ENCODE measurements around the gene SLC6A20. TPM values are rescaled to one million over a fixed set of nuclear protein-coding genes. Genes with fewer than 3 reads are reported as not detected.

Gene SLC6A20, protein sequence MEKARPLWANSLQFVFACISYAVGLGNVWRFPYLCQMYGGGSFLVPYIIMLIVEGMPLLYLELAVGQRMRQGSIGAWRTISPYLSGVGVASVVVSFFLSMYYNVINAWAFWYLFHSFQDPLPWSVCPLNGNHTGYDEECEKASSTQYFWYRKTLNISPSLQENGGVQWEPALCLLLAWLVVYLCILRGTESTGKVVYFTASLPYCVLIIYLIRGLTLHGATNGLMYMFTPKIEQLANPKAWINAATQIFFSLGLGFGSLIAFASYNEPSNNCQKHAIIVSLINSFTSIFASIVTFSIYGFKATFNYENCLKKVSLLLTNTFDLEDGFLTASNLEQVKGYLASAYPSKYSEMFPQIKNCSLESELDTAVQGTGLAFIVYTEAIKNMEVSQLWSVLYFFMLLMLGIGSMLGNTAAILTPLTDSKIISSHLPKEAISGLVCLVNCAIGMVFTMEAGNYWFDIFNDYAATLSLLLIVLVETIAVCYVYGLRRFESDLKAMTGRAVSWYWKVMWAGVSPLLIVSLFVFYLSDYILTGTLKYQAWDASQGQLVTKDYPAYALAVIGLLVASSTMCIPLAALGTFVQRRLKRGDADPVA
- not detected for total RNA-seq

DNA sequence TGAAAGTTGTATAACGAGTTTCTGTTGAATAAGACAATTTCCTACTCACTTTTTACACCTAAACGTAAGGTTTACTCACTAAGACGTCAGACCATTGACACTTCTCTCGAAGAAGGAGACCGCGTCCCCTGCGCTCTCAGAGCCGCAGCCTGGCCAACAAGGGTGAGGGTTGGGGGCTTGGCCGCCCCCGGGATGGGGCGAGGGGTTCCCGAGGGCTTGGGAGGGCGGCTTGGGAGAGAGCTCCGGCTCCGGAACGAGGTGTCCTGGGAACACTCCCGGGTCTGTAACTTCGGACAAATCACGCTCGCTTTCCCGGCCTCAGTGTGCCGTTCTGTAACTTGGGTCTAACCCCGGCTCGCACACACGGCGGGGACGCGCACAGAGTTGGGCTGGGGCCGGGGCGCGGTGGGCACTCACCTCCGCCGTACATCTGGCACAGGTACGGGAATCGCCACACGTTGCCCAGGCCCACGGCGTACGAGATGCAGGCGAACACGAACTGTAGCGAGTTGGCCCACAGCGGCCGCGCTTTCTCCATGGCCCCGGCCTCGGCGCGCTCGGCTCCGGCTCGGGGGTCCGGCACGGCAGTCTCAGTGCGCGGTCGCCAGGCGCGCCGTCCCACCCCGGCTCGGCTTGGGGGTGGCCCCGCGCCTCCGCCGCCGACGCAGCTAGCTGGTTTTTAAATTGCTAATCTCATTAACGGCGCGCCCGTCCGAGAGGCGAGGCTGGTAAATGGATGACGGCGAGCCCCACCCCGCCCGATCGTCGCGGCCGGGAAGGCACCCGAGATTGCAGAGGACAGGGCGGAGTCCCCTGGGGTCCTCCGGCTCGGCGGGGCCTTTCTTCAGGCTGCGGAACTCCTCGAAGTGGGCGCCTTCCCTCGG is at the start of gene SLC6A20:
Gene SLC6A20 (minus strand): TSS at position 655 of the 884 bp plus-strand sequence. CDS start 117 bp downstream, at position 538.
- DNase-seq (ENCODE audit: low spot score): no peak
- peaks cover 0 to 9% of the 10 kb centered on the region in 2 donors for H3K27me3 ChIP-seq

DNA sequence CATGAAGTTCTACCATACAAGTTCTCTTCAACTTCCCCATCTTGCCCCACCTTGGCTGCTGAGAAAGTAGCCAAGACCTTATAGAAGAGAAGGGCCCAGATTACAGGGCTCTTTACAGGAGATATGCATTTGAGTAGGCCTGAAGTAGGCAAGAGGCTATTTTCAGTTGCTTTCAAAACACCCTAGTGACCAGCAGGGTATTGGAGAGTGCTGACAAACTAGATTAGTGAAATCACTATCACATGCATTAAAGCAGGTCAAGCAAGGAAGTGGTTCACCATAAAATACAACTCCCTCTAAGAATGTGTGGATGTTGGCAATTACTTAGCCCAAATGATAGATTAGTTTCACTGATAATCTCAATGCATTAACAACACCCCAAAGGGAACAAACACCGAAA is 48.3 kb upstream of the SLC6A20 start:
- no peaks in the 10 kb centered on the region for H3K27me3 ChIP-seq
- no peaks in the 10 kb centered on the region for H3K9me3 ChIP-seq
- no peak overlapping the region for H3K4me3 ChIP-seq
- H3K27ac ChIP-seq: no peak overlapping the region
- no peak for DNase-seq (ENCODE audit: low spot score)
- H3K4me1 ChIP-seq: peaks cover 0 to 7% of the 10 kb centered on the region in 2 donors
- TF ChIP-seq, protein P1, sequence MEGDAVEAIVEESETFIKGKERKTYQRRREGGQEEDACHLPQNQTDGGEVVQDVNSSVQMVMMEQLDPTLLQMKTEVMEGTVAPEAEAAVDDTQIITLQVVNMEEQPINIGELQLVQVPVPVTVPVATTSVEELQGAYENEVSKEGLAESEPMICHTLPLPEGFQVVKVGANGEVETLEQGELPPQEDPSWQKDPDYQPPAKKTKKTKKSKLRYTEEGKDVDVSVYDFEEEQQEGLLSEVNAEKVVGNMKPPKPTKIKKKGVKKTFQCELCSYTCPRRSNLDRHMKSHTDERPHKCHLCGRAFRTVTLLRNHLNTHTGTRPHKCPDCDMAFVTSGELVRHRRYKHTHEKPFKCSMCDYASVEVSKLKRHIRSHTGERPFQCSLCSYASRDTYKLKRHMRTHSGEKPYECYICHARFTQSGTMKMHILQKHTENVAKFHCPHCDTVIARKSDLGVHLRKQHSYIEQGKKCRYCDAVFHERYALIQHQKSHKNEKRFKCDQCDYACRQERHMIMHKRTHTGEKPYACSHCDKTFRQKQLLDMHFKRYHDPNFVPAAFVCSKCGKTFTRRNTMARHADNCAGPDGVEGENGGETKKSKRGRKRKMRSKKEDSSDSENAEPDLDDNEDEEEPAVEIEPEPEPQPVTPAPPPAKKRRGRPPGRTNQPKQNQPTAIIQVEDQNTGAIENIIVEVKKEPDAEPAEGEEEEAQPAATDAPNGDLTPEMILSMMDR (IDR thresholded peaks at IDR 0.05): no peak
- no peaks in the 10 kb centered on the region for H3K36me3 ChIP-seq

More for the DNA sequence above, at the start of gene SLC6A20:
- peak within 1 kb of the TSS; percentile 28 to 47 for H3K4me3 ChIP-seq
- TF ChIP-seq, protein P1 (IDR thresholded peaks at IDR 0.05): no peak
- no peak within 1 kb of the TSS for H3K27ac ChIP-seq
- peaks cover 0 to 11% of the 10 kb centered on the region in 2 donors for H3K4me1 ChIP-seq
- no peaks in the 10 kb centered on the region for H3K9me3 ChIP-seq
- no peaks in the 10 kb centered on the region for H3K36me3 ChIP-seq

DNA sequence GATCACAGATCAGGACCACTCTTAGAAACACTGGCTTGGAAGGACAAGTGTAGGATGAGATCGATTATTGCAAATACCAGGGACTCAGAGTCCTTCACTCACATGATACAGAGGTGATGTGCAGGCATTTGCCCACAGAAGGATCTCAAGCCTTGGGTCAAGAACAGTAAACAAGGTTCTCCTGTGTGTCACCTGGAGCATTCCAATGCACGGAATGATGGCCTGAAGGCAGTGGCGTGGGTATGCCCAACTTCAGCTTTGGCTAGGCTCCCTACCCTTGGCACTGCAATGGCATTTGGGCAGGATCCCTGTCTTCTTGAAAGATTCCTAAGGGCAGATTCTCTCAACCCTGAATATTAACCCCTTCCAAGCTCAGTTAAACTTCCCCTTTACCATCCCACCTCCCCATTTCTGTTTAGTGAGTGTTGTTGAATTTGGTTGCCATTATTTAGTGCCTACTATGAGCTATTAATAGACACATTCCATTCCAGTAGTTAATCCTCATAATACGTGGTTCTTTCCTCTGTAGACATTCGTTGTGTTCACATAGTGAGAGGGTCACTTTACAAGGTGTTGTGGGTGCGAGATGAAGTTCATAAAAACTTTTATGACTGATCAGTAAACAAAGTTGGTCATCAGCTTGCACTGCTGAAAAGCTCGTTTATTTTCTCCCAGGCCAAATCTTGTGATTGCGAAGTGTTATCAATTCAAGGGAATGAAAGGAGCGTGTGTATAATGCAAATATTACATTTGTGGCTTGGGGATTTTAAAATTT is 46.7 kb upstream of the SLC6A20 start:
- Histone ChIP-seq H3K9me3 (no peaks in the 10 kb centered on the region), H3K27ac (no peak overlapping the region), H3K27me3 (no peaks in the 10 kb centered on the region), H3K36me3 (no peaks in the 10 kb centered on the region), H3K4me3 (no peak overlapping the region), H3K4me1 (peaks cover 0 to 7% of the 10 kb centered on the region in 2 donors)
- TF ChIP-seq, protein P1 (IDR thresholded peaks at IDR 0.05): no peak
- DNase-seq (ENCODE audit: low spot score): no peak

DNA sequence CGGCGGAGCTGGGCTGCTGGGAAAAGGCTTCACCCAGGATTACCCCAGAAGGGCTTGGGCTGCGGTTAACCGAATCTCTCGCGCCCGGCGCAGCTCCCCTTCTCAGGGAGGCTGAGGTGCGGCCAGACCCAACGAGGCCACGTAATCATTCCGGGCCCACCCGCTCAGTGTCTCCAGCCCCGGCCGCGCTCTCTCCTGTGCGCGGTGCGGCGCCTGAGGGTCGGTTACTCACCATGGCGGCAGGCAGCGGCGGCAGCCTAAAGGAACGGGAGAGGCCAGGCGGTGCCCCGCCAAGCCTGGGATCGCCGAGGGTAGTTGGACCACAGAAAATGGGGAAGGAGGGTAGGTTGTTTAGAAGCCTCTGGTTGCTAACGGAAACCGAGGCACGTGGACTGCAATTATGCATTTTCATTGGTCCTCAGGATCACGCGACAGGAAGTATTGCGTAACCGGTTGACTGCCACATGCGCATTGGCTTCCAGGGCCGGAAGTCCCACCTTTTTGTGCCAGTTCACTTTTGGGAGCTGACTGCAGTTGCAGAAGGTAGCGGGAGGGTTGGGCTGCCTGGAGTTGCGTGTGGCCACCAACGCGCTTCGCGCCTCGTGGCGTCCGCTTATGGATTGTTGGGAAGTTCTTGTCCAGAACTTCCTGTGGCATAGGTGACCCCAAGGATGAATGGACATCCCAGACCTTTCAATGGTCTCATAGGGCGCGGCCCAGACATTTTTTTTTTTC is 45.6 kb upstream of the SLC6A20 start, which contains the start of gene LZTFL1:
Gene LZTFL1 (minus strand): TSS at position 363 of the 735 bp plus-strand sequence. CDS start 128 bp downstream, at position 235.
- Histone ChIP-seq H3K36me3 (no peaks in the 10 kb centered on the region), H3K9me3 (no peaks in the 10 kb centered on the region), H3K4me1 (peaks cover 0 to 7% of the 10 kb centered on the region in 2 donors), H3K27me3 (no peaks in the 10 kb centered on the region), H3K27ac (peak within 1 kb of the TSS; percentile 30 to 51), H3K4me3 (peak within 1 kb of the TSS; percentile 79 to 91)
- peak; percentile 97 for DNase-seq (ENCODE audit: low spot score)
- TF ChIP-seq, protein P1 (IDR thresholded peaks at IDR 0.05): no peak
